ENCODE measurements around the gene RPTOR.

- TF ChIP-seq CTCF (IDR thresholded peaks at IDR 0.05; ENCODE audit: borderline replicate concordance, extremely low read depth, low read length, poor library complexity, severe bottlenecking) (no peak), EZH2 (IDR thresholded peaks at IDR 0.05; ENCODE audit: borderline replicate concordance, low read depth, low read length, severe bottlenecking) (no peak)
Observed at GRCh38 chr17:80512233-80512632, 32.4 kb upstream of the RPTOR start.
